Neuronal stem cell (in vitro differentiated cells): ENCODE results near the gene MAML1.

ENCODE experiments used
- DNase-seq: peaks from one replicate; pipeline ENCODE4 v3.0.0-alpha.2; 2013; ENCODE audit warnings: low spot score
- H2AFZ ChIP-seq: one replicate; pipeline ENCODE4 v1.6.1; 2013; ENCODE audit warnings: mild to moderate bottlenecking, low read length, inconsistent platforms
- H2AK5ac ChIP-seq: 2 replicates; pipeline ENCODE4 v1.6.1; 2013; ENCODE audit warnings: low read depth, mild to moderate bottlenecking, inconsistent platforms, low read length, moderate library complexity, mixed read lengths
- H2BK120ac ChIP-seq: 2 replicates; pipeline ENCODE4 v1.6.1; 2013; ENCODE audit warnings: low read depth, mild to moderate bottlenecking, inconsistent platforms, low read length, moderate library complexity, mixed read lengths
- H2BK12ac ChIP-seq: one replicate; pipeline ENCODE4 v1.6.1; 2013; ENCODE audit warnings: low read length, inconsistent platforms
- H2BK15ac ChIP-seq: 2 replicates; pipeline ENCODE4 v1.6.1; 2013; ENCODE audit warnings: mild to moderate bottlenecking, low read length, inconsistent platforms, mixed read lengths
- H2BK5ac ChIP-seq: one replicate; pipeline ENCODE4 v1.6.1; 2013; ENCODE audit warnings: inconsistent platforms, mild to moderate bottlenecking, low read length, moderate library complexity
- H3K14ac ChIP-seq: one replicate; pipeline ENCODE4 v1.6.1; 2013; ENCODE audit warnings: low read length, inconsistent platforms
- H3K18ac ChIP-seq: 2 replicates; pipeline ENCODE4 v1.6.1; 2013; ENCODE audit warnings: low read length, inconsistent platforms
- H3K23ac ChIP-seq: 2 replicates; pipeline ENCODE4 v1.6.1; 2013; ENCODE audit warnings: low read depth, mild to moderate bottlenecking, mixed read lengths, low read length, inconsistent platforms; ENCODE audit not compliant: poor library complexity
- H3K27ac ChIP-seq: replicated peaks from 3 replicates; pipeline ENCODE4 v1.5.1; 2013; ENCODE audit warnings: low read length, inconsistent platforms
- H3K27me3 ChIP-seq, 3 experiments: 2 replicates each; pipeline ENCODE4 v1.6.1; 2013; ENCODE audit warnings: low read length in 3 of 3, mild to moderate bottlenecking in 2 of 3, inconsistent platforms in 1 of 3, low read depth in 1 of 3, mixed read lengths in 1 of 3, moderate library complexity in 1 of 3; ENCODE audit not compliant: control insufficient read depth in 3 of 3, insufficient read depth in 3 of 3
- H3K36me3 ChIP-seq, 2 donors: replicated peaks in 1 of 2; 2 replicates each; pipeline ENCODE4 v1.6.1; 2013; ENCODE audit warnings: low read length in 2 of 2; ENCODE audit not compliant: control insufficient read depth in 2 of 2, insufficient read depth in 2 of 2
- H3K4ac ChIP-seq: 2 replicates; pipeline ENCODE4 v1.6.1; 2013; ENCODE audit warnings: inconsistent platforms, mild to moderate bottlenecking, low read length, moderate library complexity
- H3K4me1 ChIP-seq, 2 donors: 1 replicate in 1 of 2; 2 replicates in 1 of 2; pipeline ENCODE4 v1.6.1; 2013; ENCODE audit warnings: low read length in 2 of 2, low read depth in 1 of 2; ENCODE audit not compliant: control insufficient read depth in 2 of 2, insufficient read depth in 1 of 2
- H3K4me2 ChIP-seq: one replicate; pipeline ENCODE4 v1.6.1; 2013; ENCODE audit warnings: mild to moderate bottlenecking, low read length, inconsistent platforms; ENCODE audit not compliant: insufficient read depth, poor library complexity, severe bottlenecking
- H3K4me3 ChIP-seq, 2 donors: 2 replicates each; pipeline ENCODE4 v1.5.1; 2013; ENCODE audit warnings: low read length in 2 of 2, mild to moderate bottlenecking in 2 of 2, inconsistent platforms in 1 of 2, moderate library complexity in 1 of 2
- H3K79me1 ChIP-seq: one replicate; pipeline ENCODE4 v1.6.1; 2013; ENCODE audit warnings: low read depth, mild to moderate bottlenecking, inconsistent platforms, low read length, moderate library complexity
- H3K9ac ChIP-seq: one replicate; pipeline ENCODE4 v1.6.1; 2013; ENCODE audit warnings: mild to moderate bottlenecking, low read depth, low read length, inconsistent platforms; ENCODE audit not compliant: poor library complexity
- H3K9me3 ChIP-seq, 2 donors: replicated peaks in 1 of 2; 2 replicates each; pipeline versions ENCODE3 to v1.6.1; 2013; ENCODE audit warnings: low read length in 2 of 2, mild to moderate bottlenecking in 2 of 2, inconsistent platforms in 1 of 2, low read depth in 1 of 2, mixed read lengths in 1 of 2, moderate library complexity in 1 of 2; ENCODE audit not compliant: control insufficient read depth in 2 of 2, insufficient read depth in 1 of 2
- H4K8ac ChIP-seq: one replicate; pipeline ENCODE4 v1.6.1; 2013; ENCODE audit warnings: low read depth, mild to moderate bottlenecking, inconsistent platforms, low read length, moderate library complexity
- H4K91ac ChIP-seq: one replicate; pipeline ENCODE4 v1.6.1; 2013; ENCODE audit warnings: low read length, low read depth, mild to moderate bottlenecking, inconsistent platforms; ENCODE audit not compliant: poor library complexity
- WGBS, 2 donors: extraction: QIAGEN DNeasy Blood & Tissue Kit; methylation state at CpG; one replicate each; pipeline ENCODE4 v1.1.7; 2013; ENCODE audit warnings: missing lambda C conversion rate in 2 of 2, mixed read lengths in 1 of 2; ENCODE audit not compliant: insufficient read length in 2 of 2, insufficient replicate concordance in 1 of 2; ENCODE audit errors: extremely low coverage in 2 of 2; 5-methylcytosine and 5-hydroxymethylcytosine counted together

Gene MAML1

DNA sequence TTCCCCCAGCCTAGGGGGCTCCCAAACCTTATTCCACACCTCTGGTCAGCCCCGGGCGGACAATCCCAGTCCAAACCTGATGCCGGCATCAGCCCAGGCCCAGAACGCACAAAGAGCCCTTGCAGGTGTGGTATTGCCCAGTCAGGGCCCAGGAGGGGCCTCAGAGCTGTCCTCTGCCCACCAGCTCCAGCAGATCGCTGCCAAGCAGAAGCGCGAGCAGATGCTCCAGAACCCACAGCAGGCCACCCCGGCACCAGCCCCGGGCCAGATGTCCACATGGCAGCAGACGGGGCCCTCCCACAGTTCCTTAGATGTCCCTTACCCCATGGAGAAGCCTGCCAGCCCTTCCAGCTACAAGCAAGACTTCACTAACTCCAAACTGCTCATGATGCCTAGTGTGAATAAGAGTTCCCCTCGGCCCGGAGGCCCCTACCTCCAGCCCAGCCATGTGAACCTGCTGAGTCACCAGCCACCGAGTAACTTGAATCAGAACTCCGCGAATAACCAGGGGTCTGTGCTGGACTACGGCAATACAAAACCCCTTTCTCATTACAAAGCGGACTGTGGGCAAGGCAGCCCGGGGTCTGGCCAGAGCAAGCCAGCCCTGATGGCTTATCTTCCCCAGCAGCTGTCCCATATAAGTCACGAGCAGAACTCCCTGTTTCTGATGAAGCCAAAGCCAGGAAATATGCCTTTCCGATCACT, 33.6 kb downstream of the MAML1 start:
- Histone ChIP-seq H3K27me3 (no peaks in the 10 kb centered on the region), H2AK5ac (no peak overlapping the region), H3K4ac (no peak overlapping the region), H3K14ac (no peak overlapping the region), H4K91ac (no peak overlapping the region), H3K79me1 (peaks cover 11% of the 10 kb centered on the region), H2BK12ac (no peak overlapping the region), H4K8ac (no peak overlapping the region), H3K9ac (no peak overlapping the region), H2BK5ac (no peak overlapping the region), H2BK15ac (no peak overlapping the region), H3K4me2 (no peak overlapping the region), H3K23ac (no peak overlapping the region), H2BK120ac (no peak overlapping the region), H3K4me3 (no peak overlapping the region), H2AFZ (no peak overlapping the region), H3K4me1 (peaks cover 2 to 31% of the 10 kb centered on the region in 2 donors), H3K36me3 (peaks cover 38 to 71% of the 10 kb centered on the region in 2 donors), H3K27ac (no peak overlapping the region), H3K9me3 (no peaks in the 10 kb centered on the region), H3K18ac (no peak overlapping the region)
- WGBS, 2 donors, result no CpG with 5 or more reads among the region's 20 CpGs
- no peak for DNase-seq

DNA sequence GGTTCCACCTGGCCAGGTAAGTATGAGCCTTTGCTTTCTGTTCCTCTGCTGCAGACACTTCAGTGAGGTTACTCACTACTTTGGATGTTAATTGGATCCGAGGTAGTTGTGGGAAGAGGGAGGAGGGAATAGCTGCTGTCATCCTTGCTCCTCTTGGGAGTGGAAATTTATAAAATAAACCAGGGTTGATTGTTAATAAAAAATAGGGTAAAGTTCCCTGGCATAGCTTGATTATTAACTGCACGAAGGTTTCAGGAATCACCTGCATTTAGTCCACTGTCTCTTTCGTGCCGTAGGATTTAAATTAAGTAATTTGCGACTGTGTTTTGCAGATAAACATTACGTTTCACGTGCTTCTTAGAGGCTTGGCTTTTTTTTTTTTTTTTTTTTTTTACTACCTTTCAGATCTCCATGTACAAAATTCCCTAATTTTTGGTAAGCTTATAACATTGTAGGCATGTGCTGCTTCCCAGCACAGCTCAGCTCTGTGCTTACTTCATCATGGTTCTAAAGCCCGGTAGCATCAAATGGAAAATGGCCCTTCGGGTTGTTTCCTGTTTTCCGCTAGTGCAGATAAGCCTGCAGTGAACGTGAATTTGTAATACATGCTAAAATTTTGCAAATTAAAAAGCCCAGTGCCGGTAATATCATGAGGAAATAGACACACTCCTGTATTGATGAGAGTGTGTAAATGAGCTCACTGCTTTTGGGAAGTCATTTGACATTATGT, 34.3 kb downstream of the MAML1 start:
- Histone ChIP-seq H3K9me3 (no peaks in the 10 kb centered on the region), H3K4me3 (no peak overlapping the region), H3K18ac (no peak overlapping the region), H4K8ac (no peak overlapping the region), H2BK12ac (no peak overlapping the region), H2BK15ac (no peak overlapping the region), H3K9ac (no peak overlapping the region), H4K91ac (no peak overlapping the region), H3K4me1 (peaks cover 2 to 28% of the 10 kb centered on the region in 2 donors), H3K14ac (no peak overlapping the region), H2BK120ac (no peak overlapping the region), H3K23ac (no peak overlapping the region), H3K4ac (no peak overlapping the region), H3K4me2 (no peak overlapping the region), H2BK5ac (no peak overlapping the region), H2AK5ac (no peak overlapping the region), H3K27ac (no peak overlapping the region), H3K36me3 (peaks cover 44 to 79% of the 10 kb centered on the region in 2 donors), H3K27me3 (no peaks in the 10 kb centered on the region), H2AFZ (no peak overlapping the region), H3K79me1 (peaks cover 11% of the 10 kb centered on the region)
- no CpG with 5 or more reads among the region's 12 CpGs for WGBS, 2 donors
- no peak for DNase-seq

DNA sequence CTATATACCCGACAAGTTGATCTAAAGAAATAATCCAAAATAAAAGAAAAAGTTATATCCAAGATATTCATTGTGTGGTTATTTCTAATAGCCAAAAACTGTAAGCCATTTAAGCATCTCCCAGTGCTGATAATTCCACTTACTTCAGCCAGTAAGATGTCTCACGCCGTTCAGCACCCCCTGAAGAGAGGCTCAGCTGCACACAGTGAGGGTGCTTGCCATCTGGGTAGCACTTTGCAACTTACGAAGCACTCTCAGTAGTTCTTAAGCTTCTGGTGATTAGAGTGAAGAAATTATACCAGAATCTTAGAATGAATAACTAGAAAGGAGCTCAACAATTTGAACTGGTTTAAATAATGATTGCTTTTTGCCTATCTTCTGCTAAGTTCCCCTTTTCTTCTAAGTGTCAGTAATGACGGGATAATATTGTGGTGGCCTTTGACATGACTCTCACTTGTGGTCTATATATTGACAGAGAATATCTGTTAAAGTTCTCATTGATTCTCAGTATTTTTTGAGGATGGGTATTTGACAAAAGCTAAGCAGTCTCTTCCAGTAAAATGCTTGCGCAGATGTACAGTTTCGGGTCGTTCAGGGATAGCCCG, 35.0 kb downstream of the MAML1 start:
- peaks cover 48 to 86% of the 10 kb centered on the region in 2 donors for H3K36me3 ChIP-seq

More for the DNA sequence above, 35.0 kb downstream of the MAML1 start:
- no peak overlapping the region for H2BK15ac ChIP-seq
- no peaks in the 10 kb centered on the region for H3K9me3 ChIP-seq
- H3K27ac ChIP-seq, result no peak overlapping the region
- H2BK12ac ChIP-seq, result no peak overlapping the region
- no peak overlapping the region for H2AFZ ChIP-seq
- H3K9ac ChIP-seq, result no peak overlapping the region
- no peak overlapping the region for H4K8ac ChIP-seq
- no peak overlapping the region for H3K4me3 ChIP-seq
- H2BK5ac ChIP-seq, result no peak overlapping the region
- H3K4ac ChIP-seq, result no peak overlapping the region
- no peak overlapping the region for H4K91ac ChIP-seq
- peaks cover 7% of the 10 kb centered on the region for H3K79me1 ChIP-seq
- no peak overlapping the region for H3K14ac ChIP-seq
- no peak for DNase-seq
- no peak overlapping the region for H3K4me2 ChIP-seq
- H3K18ac ChIP-seq, result no peak overlapping the region
- H2AK5ac ChIP-seq, result no peak overlapping the region
- H3K23ac ChIP-seq, result no peak overlapping the region
- peaks cover 2 to 21% of the 10 kb centered on the region in 2 donors for H3K4me1 ChIP-seq
- no peaks in the 10 kb centered on the region for H3K27me3 ChIP-seq
- no peak overlapping the region for H2BK120ac ChIP-seq
- no CpG with 5 or more reads among the region's 9 CpGs for WGBS, 2 donors
